Mucosa of rectum (tissue), 2 donors: Measurements from ENCODE around the gene PRKAB2.
"Not testable (repeated sequence)": the region's sequence is repeated elsewhere in the genome, so short reads cannot be mapped to it uniquely, and the experiment has no call there.

ENCODE experiments used
- H3K27ac ChIP-seq, 2 donors: one replicate each; pipeline ENCODE4 v1.7.0; 2013; ENCODE audit warnings: inconsistent platforms in 2 of 2, low read depth in 2 of 2, low read length in 2 of 2
- H3K27me3 ChIP-seq, 2 donors: one replicate each; pipeline ENCODE4 v1.7.0; 2013; ENCODE audit warnings: low read length in 2 of 2; ENCODE audit not compliant: control insufficient read depth in 2 of 2, insufficient read depth in 2 of 2
- H3K36me3 ChIP-seq, 2 donors: one replicate each; pipeline ENCODE4 v1.7.0; 2013; ENCODE audit warnings: low read length in 2 of 2; ENCODE audit not compliant: control insufficient read depth in 2 of 2, insufficient read depth in 2 of 2
- H3K4me1 ChIP-seq, 2 donors: one replicate each; pipeline ENCODE4 v1.7.0; 2013; ENCODE audit warnings: low read length in 2 of 2, mild to moderate bottlenecking in 1 of 2; ENCODE audit not compliant: control insufficient read depth in 2 of 2, insufficient read depth in 2 of 2
- H3K4me3 ChIP-seq, 2 donors: one replicate each; pipeline ENCODE4 v1.7.0; 2013; ENCODE audit warnings: low read length in 2 of 2
- H3K9ac ChIP-seq, 2 donors: one replicate each; pipeline ENCODE4 v1.7.0; 2013; ENCODE audit warnings: low read length in 2 of 2, low read depth in 1 of 2, mild to moderate bottlenecking in 1 of 2
- H3K9me3 ChIP-seq, 2 donors: one replicate each; pipeline ENCODE4 v1.7.0; 2013; ENCODE audit warnings: low read length in 2 of 2; ENCODE audit not compliant: control insufficient read depth in 2 of 2
- donor health status: healthy.
- donor health status: Normal muscosa, but diverticular disease.

PRKAB2 gene

DNA sequence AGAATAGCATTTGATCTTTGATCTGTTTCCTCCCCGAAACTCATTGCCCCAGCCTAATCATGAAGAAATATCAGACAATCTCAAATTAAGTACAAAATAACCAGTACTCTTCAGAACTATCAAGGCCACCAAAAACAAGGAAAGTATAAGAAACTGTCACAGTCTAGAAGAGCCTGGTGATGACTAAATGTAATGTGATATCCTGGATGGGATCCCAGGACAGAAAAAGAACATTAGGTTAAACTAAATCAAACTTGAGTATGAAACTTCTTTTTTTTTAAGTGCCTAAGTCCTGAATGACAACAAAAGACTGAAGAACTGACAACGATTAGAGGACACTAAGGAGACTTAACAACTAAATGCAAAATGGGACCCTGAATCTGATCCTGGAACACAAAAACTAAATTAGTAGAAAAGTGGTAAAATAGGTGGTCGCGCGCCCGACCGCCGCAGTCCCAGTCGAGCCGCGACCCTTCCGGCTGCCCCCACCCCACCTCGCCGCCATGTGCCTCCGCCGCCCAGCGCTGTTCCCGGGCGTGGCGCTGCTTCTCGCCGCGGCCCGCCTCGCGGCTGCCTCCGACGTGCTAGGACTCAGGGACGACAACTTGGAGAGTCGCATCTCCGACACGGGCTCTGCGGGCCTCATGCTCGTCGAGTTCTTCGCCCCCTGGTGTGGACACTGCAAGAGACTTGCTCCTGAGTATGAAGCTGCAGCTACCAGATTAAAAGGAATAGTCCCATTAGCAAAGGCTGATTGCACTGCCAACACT lies 5.5 kb upstream of the PRKAB2 start:
- H3K9me3 ChIP-seq: no peaks in the 10 kb centered on the region
- peaks cover 4 to 7% of the 10 kb centered on the region in 2 donors for H3K4me1 ChIP-seq
- no peak overlapping the region for H3K4me3 ChIP-seq
- H3K9ac ChIP-seq: no peak overlapping the region
- no peak overlapping the region for H3K27ac ChIP-seq
- H3K27me3 ChIP-seq: no peaks in the 10 kb centered on the region
- no peaks in the 10 kb centered on the region for H3K36me3 ChIP-seq

DNA sequence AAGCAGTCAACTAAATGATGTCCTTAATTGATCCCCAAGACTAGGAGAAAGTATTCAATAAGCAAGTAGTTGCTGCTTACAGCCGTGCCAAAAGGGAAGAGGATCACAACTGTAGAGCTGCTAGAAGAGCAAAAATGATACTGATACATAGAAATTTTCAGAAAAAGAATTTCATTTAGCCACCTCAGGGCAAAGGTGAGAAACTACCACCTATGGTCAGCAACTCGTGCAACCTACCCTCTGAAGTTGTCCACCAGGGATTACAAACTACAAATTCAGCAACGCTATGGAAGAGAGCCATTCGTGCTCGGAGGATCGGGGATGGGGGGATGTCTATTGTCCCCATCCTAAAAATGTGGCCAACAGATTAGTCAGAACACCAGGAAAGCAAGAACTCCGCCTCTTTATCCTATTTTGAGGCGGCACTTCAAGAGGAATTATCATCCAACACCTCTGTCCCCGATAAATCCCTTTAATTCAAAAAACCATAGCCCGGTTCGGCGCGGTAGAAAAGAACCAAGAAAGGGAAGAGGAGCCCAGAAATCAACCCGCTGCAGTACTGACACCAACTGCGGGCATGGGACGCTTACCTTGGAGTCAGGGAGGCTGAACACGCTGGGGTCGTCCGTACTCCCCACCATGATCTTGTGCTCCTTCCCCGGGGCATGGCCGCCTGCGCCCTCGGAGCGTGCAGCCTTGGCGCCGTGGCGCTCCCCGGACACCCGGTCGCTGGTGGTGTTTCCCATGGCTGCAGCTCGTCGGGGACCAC lies 687 bp downstream of the PRKAB2 start:
- Histone ChIP-seq H3K4me3 (peak overlapping the region; percentile 96 to 99), H3K36me3 (peaks cover 2 to 3% of the 10 kb centered on the region in 2 donors), H3K27ac (peak overlapping the region; percentile 95 to 97), H3K9me3 (no peaks in the 10 kb centered on the region), H3K27me3 (no peaks in the 10 kb centered on the region), H3K4me1 (peaks cover 23 to 31% of the 10 kb centered on the region in 2 donors), H3K9ac (peak overlapping the region; percentile 95 to 96)

GRCh38 chr1:147169840-147170674 lies 2.2 kb downstream of the PRKAB2 start:
- H3K4me3 ChIP-seq: no peak overlapping the region
- H3K4me1 ChIP-seq: peaks cover 23 to 31% of the 10 kb centered on the region in 2 donors
- no peaks in the 10 kb centered on the region for H3K27me3 ChIP-seq
- no peak overlapping the region for H3K27ac ChIP-seq
- peaks cover 11% of the 10 kb centered on the region in 2 donors for H3K36me3 ChIP-seq
- no peak overlapping the region for H3K9ac ChIP-seq
- H3K9me3 ChIP-seq: no peaks in the 10 kb centered on the region

DNA sequence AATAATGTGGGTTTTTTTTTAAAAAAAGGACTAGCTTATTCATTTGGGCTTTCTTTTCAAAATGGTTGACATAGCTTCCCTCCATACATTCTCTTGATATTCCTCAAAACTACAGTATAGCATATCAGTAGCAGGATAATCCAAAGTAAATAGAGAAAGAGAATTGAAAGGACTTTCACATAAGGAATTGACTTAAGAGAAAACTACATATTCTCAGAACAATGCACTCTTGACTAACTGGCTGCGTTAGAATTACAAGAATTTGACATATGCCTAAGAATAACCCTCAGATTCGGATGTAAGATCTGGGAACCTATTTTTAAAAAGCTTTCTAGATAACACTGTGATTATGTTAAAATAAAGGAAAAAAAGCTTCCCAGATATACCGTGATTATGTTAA lies 3.1 kb downstream of the PRKAB2 start:
- peaks cover 11 to 14% of the 10 kb centered on the region in 2 donors for H3K36me3 ChIP-seq
- no peak overlapping the region for H3K4me3 ChIP-seq
- no peaks in the 10 kb centered on the region for H3K9me3 ChIP-seq
- H3K27me3 ChIP-seq: no peaks in the 10 kb centered on the region
- peaks cover 23 to 31% of the 10 kb centered on the region in 2 donors for H3K4me1 ChIP-seq
- no peak overlapping the region for H3K9ac ChIP-seq
- H3K27ac ChIP-seq: no peak overlapping the region

DNA sequence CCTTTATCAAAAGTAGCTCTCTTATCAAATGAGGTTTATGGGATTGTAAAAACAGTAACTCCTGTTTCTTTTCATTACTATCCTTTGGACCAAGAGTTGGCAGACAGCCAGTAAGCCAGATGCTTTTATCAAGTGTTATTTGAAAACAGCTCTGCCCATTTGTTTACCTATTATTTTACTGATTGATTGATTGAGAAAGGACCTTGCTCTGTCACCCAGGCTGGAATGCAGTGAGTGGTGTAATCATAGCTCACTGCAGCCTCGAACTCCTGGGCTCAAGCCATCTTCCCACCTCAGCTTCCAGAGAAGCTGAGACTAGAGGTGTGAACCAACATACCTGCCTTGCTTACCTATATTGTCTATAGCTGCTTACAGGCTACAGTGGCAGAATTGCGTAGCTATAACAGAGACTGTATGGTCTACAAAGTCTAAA lies 3.6 kb downstream of the PRKAB2 start:
- Histone ChIP-seq H3K27me3 (no peaks in the 10 kb centered on the region), H3K27ac (no peak overlapping the region), H3K4me3 (no peak overlapping the region), H3K9ac (no peak overlapping the region), H3K4me1 (peaks cover 22 to 27% of the 10 kb centered on the region in 2 donors), H3K9me3 (no peaks in the 10 kb centered on the region), H3K36me3 (peaks cover 11 to 17% of the 10 kb centered on the region in 2 donors)

DNA sequence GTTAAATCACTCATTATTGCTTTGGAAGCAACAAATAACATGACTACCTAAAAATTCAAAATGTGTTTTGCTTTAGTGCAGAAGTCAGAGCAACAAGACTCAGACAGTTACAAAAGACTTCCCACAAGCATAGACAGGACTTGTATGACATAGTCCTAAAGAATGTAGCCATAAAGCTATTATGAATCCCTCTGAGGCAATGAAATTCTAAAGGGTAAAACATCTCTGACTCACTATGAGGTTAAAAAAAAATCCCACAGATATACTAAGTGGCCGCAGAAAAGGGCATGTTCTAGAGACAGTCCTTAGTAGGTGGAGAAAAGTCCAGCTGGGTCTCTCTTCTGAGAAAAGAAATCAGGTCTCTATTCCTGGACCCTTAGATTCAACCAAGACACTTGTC lies 4.9 kb downstream of the PRKAB2 start:
- Histone ChIP-seq H3K27ac (peak overlapping the region in 1 of 2 donors; percentile 35), H3K9me3 (no peaks in the 10 kb centered on the region), H3K4me1 (peaks cover 18 to 25% of the 10 kb centered on the region in 2 donors), H3K4me3 (no peak overlapping the region), H3K9ac (no peak overlapping the region), H3K36me3 (peaks cover 11 to 17% of the 10 kb centered on the region in 2 donors), H3K27me3 (no peaks in the 10 kb centered on the region)

DNA sequence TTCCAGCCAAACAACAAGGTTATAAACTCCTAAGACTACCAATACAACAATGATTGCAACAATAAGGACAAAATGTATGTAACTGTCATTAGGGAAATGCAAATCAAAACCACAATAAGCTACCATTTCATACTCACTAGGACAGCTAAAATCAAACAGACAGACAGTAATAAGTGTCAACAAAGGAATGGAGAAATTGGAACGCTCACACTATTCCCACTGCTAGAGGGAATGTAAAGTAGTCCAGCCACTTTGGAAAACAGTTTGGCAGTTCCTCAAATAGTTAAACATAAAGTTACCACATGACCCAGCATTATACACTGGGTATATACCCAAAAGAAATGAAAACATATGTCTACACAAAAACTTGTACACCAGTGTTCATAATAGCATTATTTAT lies 9.3 kb downstream of the PRKAB2 start:
- peaks cover 40 to 45% of the 10 kb centered on the region in 2 donors for H3K36me3 ChIP-seq
- H3K4me3 ChIP-seq: no peak overlapping the region
- H3K9me3 ChIP-seq: no peaks in the 10 kb centered on the region

DNA sequence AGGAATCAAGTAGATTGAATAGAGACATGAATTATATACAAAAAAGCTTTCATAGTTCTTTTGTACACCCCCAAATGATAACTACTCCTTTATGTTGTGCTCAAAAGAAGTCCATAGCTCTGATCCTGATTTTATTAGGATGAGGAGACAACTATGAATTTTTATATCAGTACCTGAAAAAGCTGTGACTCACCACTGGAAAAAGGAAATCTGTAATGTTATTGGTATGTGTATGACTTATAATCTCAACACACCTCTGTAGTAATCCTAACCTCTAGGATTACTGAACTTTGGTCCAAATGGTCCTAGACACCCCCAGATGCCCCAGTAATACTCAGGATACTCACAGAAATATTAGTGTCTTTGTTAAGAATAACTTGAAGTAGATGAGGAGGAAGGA lies 10.2 kb downstream of the PRKAB2 start:
- Histone ChIP-seq H3K27me3 (no peaks in the 10 kb centered on the region), H3K9me3 (no peaks in the 10 kb centered on the region), H3K27ac (no peak overlapping the region), H3K9ac (no peak overlapping the region), H3K36me3 (peaks cover 48 to 53% of the 10 kb centered on the region in 2 donors), H3K4me1 (peaks cover 0 to under 1% of the 10 kb centered on the region in 2 donors), H3K4me3 (no peak overlapping the region)

More for the DNA sequence above, 9.3 kb downstream of the PRKAB2 start:
- Histone ChIP-seq H3K27me3 (no peaks in the 10 kb centered on the region), H3K9ac (no peak overlapping the region), H3K27ac (no peak overlapping the region), H3K4me1 (peaks cover 2 to 7% of the 10 kb centered on the region in 2 donors)

GRCh38 chr1:147157116-147157515 lies 15.2 kb downstream of the PRKAB2 start:
- not testable (repeated sequence) for H3K27ac ChIP-seq, H3K4me1 ChIP-seq, H3K9me3 ChIP-seq, H3K9ac ChIP-seq, H3K27me3 ChIP-seq, H3K4me3 ChIP-seq
- H3K36me3 ChIP-seq: peaks cover 41 to 49% of the 10 kb centered on the region in 2 donors
